CD4-positive, alpha-beta T cell treated with Interleukin-17A for 1 hour (primary cell): ENCODE results near the gene CHST12.
A peak's percentile ranks its signal among the peaks of the same experiment; 100 is the strongest.
"Not testable (repeated sequence)": the region's sequence is repeated elsewhere in the genome, so short reads cannot be mapped to it uniquely, and the experiment has no call there.

Experiments
- DNase-seq: peaks from one replicate; pipeline ENCODE4 v3.0.0-alpha.2; 2020

CHST12 gene

GRCh38 chr7:2437537-2438148, 34.2 kb downstream of the CHST12 start:
- no peak for DNase-seq

GRCh38 chr7:2438186-2438585, 34.8 kb downstream of the CHST12 start:
- no peak for DNase-seq

GRCh38 chr7:2438775-2439174, 35.4 kb downstream of the CHST12 start:
- DNase-seq: no peak

- DNase-seq: no peak
Observed at GRCh38 chr7:2440608-2441245, 37.3 kb downstream of the CHST12 start.

GRCh38 chr7:2441430-2442058, 38.1 kb downstream of the CHST12 start:
- DNase-seq: no peak

- no peak for DNase-seq
Observed at GRCh38 chr7:2443491-2443890, 40.1 kb downstream of the CHST12 start.

- no peak for DNase-seq
Observed at GRCh38 chr7:2444476-2444875, 41.1 kb downstream of the CHST12 start.

- no peak for DNase-seq
Observed at GRCh38 chr7:2445047-2445446, 41.6 kb downstream of the CHST12 start.

GRCh38 chr7:2445898-2446555, 42.6 kb downstream of the CHST12 start:
- DNase-seq: no peak

GRCh38 chr7:2446676-2447075, 43.3 kb downstream of the CHST12 start:
- no peak for DNase-seq

GRCh38 chr7:2450198-2451107, 47.0 kb downstream of the CHST12 start:
- no peak for DNase-seq

GRCh38 chr7:2451171-2452073, 48.0 kb downstream of the CHST12 start:
- DNase-seq: peak; percentile 75

GRCh38 chr7:2452074-2452507, 48.7 kb downstream of the CHST12 start:
- peak; percentile 10 for DNase-seq

GRCh38 chr7:2452643-2453270, 49.3 kb downstream of the CHST12 start:
- no peak for DNase-seq

GRCh38 chr7:2453849-2454248, 50.4 kb downstream of the CHST12 start:
- DNase-seq: not testable (repeated sequence)

GRCh38 chr7:2459674-2460073, 56.3 kb downstream of the CHST12 start:
- DNase-seq: no peak

- DNase-seq: no peak
Observed at GRCh38 chr7:2460188-2460587, 56.8 kb downstream of the CHST12 start.

- DNase-seq: no peak
Observed at GRCh38 chr7:2460641-2461040, 57.2 kb downstream of the CHST12 start.

GRCh38 chr7:2461268-2462026, 58.0 kb downstream of the CHST12 start:
- no peak for DNase-seq

- no peak for DNase-seq
Observed at GRCh38 chr7:2462731-2463130, 59.3 kb downstream of the CHST12 start.
